IPS-11a (cell line): ENCODE results near the gene FTSJ3.
"Not testable (repeated sequence)": the region's sequence is repeated elsewhere in the genome, so short reads cannot be mapped to it uniquely, and the experiment has no call there.

Experiments
- H3K4me3 ChIP-seq: one replicate; pipeline ENCODE4 v1.5.1; 2013; ENCODE audit warnings: low read depth, low read length, control low read depth

Gene FTSJ3

GRCh38 chr17:63827002-63827800, at the start of gene FTSJ3, which contains the start of gene PSMC5:
FTSJ3 (minus strand) TSS chr17:63827663; CDS start chr17:63826902, 761 bp downstream.
PSMC5 (plus strand) TSS chr17:63827431; CDS start chr17:63827491, 60 bp downstream.
- peak within 1 kb of the TSS; percentile 98 for H3K4me3 ChIP-seq

DNA sequence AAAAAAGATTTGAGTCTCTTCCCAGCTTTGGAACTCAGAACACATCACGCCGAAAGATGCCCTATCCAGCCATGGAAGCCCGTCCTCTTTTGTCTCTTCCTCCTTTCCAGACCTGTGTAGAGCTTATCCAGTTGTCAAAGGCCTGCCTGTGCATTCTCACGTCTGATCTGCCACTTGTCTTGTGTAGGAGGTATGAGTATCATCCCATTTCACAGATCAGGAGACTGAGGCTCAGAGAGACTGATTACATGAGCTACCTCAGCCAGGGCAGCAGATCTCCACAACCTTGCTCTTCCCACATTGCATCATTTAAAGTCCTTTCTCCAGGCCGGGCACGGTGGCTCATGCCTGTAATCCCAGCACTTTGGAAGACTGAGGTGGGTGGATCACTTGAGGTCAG, 47.2 kb upstream of the FTSJ3 start:
- not testable (repeated sequence) for H3K4me3 ChIP-seq

GRCh38 chr17:63874061-63874626, 46.7 kb upstream of the FTSJ3 start:
- H3K4me3 ChIP-seq, result not testable (repeated sequence)

DNA sequence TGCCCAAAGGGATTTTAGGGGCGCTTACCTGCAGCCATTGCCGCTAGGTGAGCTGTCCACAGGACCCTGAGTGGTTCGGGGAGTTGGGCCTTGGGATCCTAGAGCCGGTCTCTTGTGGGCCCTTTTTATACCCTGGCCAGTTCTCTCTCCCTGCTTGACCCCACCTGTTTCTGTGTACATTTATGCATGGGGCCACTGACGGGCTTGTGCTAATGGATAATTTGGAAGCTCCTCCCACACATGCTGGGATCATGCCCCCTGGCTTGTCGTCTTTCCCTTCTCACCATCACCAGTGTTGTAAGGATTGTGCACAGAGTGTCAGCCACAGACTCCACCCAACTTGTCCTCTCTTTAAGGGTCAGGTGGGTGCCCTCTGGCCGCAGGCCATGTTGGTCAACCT, 46.1 kb upstream of the FTSJ3 start, which contains the start of gene CSH2:
Gene CSH2, minus strand, starts transcription at position 101 of the 400 bp plus-strand sequence. Its CDS starts 63 bp downstream, at position 38.
- not testable (repeated sequence) for H3K4me3 ChIP-seq

DNA sequence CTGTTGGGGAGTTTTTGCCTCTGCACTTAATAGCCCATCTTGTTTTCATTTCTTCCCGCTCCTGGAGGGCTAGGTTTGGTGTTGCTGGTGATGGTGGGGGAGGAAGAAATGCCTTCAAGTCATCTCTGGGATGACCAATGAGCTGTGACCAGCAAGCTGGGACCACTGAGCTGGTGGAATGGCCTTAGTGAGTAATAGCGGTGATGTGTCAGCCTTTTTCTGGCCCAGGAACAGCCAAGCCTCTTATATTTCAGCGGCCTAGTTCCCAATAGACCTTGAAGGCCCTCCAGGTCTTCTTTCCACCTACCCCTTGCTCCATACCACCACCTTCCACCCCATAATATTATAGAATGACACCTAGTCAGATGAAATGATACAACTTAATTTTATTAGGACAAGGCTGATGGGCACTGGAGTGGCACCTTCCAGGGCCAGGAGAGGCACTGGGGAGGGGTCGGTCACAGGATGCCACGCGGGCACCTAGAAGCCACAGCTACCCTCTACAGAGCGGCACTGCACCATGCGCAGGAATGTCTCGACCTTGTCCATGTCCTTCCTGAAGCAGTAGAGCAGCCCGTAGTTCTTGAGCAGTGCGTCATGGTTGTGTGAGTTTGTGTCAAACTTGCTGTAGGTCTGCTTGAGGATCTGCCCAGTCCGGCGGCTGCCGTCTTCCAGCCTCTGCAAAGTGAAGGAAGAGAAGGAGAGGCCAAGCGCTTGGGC, 44.3 kb upstream of the FTSJ3 start:
- not testable (repeated sequence) for H3K4me3 ChIP-seq

DNA sequence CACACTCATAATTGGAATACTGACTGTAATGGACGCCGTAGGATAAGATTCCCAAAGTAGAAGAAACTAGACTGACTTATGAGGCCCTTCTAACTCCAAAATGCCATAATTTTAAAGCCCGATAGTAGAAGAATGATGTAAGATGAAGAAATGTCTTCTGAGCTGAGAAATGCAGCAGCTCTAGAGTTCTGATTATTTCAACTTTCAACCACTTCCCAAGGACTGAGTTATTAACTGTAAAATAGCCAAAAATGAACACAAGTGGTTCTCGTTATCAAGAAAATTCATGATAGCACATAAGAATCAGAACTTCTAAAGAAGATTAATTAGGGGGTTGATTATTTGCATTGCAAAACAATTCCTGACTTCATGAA, 42.8 kb upstream of the FTSJ3 start:
- not testable (repeated sequence) for H3K4me3 ChIP-seq

- not testable (repeated sequence) for H3K4me3 ChIP-seq
Observed at GRCh38 chr17:63869491-63870291, 42.2 kb upstream of the FTSJ3 start.

GRCh38 chr17:63866625-63867024, 39.2 kb upstream of the FTSJ3 start:
- not testable (repeated sequence) for H3K4me3 ChIP-seq

- no peak overlapping the region for H3K4me3 ChIP-seq
Observed at GRCh38 chr17:63859257-63859656, 31.8 kb upstream of the FTSJ3 start.

- H3K4me3 ChIP-seq, result not testable (repeated sequence)
Observed at GRCh38 chr17:63856425-63856824, 29.0 kb upstream of the FTSJ3 start.

DNA sequence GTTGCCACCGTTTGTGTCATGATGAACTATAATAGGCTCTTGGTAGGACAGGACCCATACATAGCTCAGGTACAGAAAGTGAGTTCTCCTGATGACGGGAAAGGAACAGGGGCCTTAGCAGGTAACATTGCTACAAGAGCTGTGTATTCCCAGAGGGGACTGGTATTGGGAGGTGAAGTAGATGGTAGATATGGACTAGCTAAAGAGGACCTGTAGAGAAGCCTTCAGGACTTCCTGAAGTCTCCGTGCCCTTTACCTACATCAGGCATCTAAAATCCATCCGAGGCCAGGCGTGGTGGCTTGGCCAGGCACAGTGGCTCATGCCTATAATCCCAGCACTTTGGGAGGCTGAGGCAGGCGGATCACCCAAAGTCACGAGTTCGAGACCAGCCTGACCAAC, 27.7 kb upstream of the FTSJ3 start:
- no peak overlapping the region for H3K4me3 ChIP-seq

DNA sequence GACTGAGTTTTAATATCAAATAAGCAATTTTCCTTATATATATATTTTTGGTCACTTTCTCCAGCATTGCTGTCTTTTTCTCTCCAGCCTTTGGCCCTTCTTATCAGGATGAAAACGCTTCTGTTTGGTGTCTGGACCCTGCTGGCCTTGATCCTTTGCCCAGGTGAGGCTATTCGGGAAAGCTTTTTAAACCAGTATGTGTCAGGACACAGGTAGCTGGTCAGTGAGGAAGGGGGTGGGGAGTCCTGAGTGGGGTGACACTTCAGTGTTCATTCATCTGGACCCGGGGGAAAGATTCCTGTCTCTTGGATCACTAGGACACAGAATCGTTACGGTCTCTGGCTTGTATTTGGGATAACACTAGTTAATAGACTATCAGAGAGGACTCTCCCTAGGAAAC, 27.2 kb upstream of the FTSJ3 start:
- H3K4me3 ChIP-seq, result no peak overlapping the region

GRCh38 chr17:63853260-63853659, 25.8 kb upstream of the FTSJ3 start:
- H3K4me3 ChIP-seq, result no peak overlapping the region

GRCh38 chr17:63850401-63850800, 22.9 kb upstream of the FTSJ3 start:
- no peak overlapping the region for H3K4me3 ChIP-seq

DNA sequence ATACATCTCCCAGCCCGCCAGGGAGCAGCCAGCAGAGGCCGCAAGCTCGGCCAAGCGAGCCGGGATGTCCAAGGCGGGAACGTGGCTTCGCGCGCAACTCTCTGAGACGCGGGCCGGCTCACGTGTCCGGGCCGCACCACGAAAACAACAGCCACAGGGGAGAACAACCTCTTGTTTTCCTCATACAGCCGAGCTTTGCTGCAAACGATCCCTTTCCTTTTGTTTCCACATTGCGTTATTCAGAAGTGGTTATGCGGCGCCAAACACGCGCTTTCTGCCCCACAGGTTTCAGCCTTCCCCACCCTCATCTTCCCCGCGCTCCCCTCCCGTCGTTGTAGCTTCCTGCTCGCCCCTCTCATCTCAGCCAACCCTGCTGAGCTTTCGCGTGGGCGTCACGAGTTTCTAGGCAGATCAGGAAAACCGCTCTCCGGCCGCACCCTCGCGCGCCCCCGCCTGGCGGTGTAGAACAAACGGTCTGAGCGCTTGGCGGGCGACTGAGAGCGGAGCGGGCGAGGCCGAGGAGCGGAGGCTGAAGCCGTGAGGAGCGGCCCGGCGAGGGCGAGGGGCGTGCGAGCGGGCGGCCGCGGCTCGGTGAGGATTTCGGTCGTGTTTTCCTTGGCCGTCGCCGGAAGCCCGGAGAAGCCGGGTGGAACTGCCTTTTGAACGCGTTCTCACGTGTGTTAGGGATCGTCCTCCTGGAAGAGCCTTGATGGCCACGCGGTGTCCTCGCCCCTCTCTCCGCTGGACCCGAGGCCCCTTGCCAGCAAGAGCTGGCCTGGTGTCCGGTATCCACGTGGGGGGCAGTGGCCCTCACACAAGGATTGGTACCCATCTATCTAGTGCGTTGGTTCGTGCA, 21.6 kb upstream of the FTSJ3 start:
- H3K4me3 ChIP-seq, result no peak overlapping the region

- H3K4me3 ChIP-seq, result no peak overlapping the region
Observed at GRCh38 chr17:63847525-63848249, 20.2 kb upstream of the FTSJ3 start.

- H3K4me3 ChIP-seq, result no peak overlapping the region
Observed at GRCh38 chr17:63845509-63845908, 18.0 kb upstream of the FTSJ3 start.

- no peak overlapping the region for H3K4me3 ChIP-seq
Observed at GRCh38 chr17:63843910-63844677, 16.6 kb upstream of the FTSJ3 start.
